ENCODE measurements around the gene KCTD13.
"Not testable (repeated sequence)": the region's sequence is repeated elsewhere in the genome, so short reads cannot be mapped to it uniquely, and the experiment has no call there.

Gene KCTD13

DNA sequence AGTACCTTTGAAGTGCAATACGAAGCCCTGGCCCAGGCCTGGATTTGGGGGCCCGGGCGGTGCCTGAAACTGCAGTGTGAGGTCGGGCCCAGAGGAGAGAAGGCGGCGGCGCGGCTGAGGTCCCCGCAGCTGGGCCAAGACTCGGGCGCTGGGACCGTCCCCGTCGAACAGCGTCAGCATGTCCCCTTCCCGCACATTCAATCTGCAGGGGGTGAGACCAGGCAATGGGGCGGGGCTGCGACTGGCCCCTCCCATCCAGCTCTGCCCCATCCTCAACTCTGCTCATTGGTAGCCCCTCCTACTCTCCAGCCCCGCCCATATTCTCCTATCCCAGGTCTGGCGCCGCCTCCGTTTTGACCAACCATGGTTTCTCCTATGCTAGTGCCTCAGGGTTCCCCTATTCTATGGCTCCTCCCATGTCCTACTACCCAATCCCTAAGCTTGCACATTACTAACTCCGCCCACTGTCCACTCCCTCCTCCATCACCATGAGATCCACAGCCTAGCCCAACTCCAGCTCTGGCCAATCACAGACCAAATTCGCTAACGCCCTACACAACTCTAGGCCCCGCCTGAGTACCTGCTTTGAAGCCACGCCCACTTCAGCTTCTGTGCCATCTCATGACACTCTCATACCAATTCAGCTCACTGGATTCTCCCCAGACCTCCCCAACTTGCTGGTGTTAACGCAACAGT lies 48.6 kb downstream of the KCTD13 start:
- DNase-seq (ENCODE audit: low read depth), result no peak

DNA sequence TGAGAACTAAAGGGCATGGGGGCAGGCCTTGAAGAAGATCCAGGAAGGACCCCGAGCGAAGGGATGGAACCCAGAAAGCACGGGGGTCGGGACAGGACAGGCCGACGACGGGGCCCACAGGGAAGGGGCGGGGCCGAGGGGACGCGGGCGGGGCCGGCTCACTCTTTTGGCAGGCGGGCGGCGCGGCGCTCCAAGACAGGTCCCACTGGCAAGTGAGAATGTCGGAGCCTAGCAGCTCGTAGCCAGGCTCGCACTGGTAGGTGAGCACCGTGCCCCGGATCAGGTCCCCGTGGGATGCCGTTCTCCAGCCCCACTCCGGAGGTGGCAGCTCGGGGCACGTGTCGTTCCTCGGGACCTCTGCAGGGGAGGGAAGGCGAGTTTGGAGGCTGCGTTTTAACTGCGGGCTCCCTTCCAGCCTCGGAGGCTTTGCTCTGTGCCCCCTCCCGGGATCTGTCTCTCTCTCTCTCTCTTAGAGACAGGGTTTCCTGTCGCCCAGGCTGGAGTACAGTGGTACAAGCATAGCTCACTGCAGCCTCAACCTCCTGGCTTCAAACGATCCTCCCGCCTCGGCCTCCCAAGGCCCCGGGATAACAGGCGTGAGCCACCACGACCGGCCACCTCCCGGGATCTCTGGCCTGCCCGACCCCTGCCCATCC lies 49.3 kb downstream of the KCTD13 start:
- DNase-seq (ENCODE audit: low read depth), result peak; percentile 22

DNA sequence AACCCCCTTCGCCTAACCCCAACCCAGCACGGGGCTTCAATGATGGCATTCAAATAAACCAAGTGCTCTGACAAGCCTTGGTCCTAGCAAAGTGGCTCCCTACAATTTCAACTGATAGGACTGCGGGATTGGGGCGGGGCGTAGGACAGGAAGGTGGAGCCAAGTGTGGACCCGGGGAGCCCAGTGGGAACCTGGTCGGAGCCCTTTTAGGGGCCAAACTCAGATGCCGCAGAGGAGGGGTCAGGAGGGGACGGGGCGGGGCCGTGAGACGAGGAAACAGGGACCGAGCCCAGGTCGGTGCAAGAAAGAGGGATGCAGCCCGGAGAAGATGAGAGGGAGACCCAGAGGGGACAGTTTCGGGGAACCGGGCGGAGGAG lies 49.8 kb downstream of the KCTD13 start:
- DNase-seq (ENCODE audit: low read depth), result no peak

DNA sequence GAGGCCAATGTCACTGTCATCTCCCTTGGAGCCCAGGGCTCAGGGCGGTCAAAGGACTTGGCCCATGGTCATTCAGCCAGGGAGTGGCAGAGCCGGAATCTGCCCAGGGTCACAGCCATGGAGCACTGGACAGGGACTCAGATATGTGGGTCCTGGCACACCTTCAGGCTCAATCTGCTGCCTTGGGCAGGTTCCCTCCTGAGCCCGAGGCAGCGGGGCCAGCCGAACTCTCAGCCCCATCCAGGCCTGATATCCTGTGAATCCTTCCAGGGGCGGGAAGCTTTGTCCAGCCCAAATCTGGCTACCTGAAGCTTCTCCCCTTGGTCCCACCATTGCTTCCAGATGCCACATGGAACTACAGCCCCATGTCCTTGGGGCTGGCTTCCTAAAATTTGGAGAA lies 50.8 kb downstream of the KCTD13 start:
- no peak for DNase-seq (ENCODE audit: low read depth)

DNA sequence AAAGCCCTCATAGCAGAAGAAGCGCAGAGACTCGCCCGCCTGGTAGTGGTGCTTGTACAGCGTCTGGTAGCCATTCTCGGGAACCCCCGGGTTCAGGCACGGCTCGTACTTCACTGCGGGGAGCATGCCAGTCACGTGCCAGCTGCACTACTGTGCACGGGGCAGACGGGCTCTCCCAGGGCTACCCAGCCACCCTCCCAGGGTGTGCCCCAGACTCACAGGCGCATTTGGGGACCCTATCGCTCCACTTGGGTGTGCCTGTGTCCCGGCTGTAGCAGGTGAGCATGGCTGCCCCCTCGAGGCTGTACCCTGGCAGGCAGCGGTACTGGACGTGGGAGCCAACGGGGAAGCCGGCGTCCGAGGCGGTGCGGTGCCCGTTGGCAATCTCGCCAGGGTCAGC lies 52.7 kb downstream of the KCTD13 start:
- no peak for DNase-seq (ENCODE audit: low read depth)

DNA sequence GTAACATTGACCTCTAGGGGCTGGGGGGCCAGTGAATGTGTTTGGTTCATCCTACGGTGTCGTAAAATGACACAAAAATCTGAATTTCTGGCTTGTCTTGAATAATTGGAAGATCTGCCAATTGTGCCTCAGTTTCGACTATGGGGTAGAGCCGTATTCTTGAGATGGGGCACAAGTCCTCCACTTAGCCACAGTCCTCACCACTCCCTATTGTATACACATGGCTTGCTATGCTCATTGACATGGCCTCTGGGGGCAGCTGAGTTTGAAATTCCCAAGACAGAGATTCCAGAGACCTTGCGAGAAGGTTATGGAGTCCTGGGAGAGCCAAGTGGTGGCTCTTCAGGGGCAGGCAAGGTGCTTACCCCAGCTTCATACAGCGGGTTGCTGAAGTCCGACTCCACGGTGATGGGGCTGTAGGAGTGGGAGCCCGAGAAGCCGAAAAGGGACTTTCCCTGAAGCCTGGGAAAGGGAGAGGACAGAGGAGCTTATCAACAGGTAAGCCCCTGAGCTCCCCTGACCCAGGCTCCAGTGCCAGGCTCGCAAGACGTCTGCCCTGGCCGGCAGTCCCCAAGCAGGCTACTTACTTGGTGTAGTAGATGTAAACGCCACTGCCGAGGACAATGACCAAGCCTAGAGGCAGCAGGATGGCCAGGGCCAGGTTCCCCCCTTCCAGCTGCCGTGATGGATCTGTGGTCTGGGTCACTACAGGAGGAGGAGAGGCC lies 54.0 kb downstream of the KCTD13 start:
- DNase-seq (ENCODE audit: low read depth), result no peak

DNA sequence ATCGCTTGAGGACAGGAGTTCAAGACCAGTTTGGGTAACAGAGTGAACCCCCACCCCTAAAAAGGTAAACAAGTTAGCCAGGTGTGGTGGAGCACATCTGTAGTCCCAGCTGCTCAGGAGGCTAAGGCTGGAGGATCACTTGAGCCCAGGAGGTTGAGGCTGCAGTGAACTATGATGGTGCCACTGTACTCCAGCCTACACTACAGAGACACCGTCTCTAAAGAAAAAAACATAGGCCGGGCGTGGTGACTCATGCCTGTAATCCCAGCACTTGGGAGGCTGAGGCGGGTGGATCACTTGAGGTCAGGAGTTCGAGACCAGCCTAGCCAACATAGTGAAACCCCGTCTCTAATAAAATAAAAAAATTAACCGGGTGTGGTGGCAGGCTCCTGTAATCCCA lies 57.0 kb downstream of the KCTD13 start:
- not testable (repeated sequence) for DNase-seq (ENCODE audit: low read depth)

DNA sequence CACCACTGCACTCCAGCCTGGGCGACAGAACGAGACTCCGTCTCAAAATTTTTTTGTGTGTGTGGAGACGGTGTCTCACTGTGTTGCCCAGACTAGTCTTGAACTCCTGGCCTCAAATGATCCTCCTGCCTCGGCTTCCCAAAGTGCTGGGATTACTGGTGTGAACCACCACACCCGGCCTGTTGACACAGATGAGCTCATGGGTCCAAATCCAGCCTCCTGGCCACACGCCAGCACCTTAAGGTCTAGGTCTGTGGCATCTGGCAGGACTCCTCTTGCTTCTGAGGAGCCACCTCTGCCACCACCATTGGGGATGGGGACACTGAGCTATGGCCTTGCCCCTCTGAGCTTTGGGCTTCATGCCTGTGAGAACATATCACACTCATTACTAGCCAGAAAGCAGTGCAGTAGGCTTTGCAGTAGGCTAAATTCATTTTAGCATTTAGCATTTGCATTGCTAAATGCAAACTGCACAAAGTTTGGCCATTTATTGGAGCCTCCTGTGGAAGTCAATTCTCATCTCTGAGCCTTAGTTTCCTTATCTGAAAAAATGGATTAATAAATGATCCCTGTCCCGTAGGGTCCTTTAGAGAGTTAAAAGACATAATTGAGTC lies 57.5 kb downstream of the KCTD13 start:
- DNase-seq (ENCODE audit: low read depth), result no peak

DNA sequence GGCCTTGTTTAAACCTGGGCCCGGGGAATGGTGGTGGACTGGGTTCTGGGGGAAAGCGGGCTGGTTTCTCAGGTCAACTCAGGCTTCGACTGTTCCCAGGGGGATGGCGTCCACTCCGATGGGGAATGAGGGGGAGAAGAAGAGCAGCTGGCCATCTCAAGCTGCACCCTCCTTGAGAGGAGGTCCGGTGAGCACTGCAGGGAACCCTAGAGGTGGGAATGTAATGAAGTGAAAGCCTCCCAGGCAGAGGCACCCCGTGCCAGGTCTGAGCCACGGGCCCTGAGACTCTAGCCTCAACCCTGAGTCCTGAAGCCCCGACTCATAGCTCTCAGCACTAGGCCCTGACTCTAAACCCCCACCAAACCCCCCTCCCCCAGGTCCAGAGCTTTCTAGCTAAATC lies 61.8 kb downstream of the KCTD13 start:
- DNase-seq (ENCODE audit: low read depth), result no peak

DNA sequence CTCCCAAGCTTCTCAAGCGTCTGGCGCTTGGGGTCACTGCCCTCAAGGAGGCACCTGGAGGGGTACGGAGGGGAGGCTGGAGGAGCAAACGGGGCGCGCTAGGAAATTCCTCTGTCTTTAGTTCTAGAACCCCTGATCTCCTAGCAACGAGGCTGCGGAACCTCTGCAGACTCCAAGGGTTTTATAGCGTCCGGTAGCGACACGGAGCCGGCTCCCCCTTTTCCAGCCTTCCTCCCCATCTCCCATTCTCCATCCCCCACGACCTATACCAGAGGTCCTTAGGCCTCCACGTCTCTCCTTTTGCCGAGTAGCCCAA lies 62.4 kb downstream of the KCTD13 start:
- no peak for DNase-seq (ENCODE audit: low read depth)

DNA sequence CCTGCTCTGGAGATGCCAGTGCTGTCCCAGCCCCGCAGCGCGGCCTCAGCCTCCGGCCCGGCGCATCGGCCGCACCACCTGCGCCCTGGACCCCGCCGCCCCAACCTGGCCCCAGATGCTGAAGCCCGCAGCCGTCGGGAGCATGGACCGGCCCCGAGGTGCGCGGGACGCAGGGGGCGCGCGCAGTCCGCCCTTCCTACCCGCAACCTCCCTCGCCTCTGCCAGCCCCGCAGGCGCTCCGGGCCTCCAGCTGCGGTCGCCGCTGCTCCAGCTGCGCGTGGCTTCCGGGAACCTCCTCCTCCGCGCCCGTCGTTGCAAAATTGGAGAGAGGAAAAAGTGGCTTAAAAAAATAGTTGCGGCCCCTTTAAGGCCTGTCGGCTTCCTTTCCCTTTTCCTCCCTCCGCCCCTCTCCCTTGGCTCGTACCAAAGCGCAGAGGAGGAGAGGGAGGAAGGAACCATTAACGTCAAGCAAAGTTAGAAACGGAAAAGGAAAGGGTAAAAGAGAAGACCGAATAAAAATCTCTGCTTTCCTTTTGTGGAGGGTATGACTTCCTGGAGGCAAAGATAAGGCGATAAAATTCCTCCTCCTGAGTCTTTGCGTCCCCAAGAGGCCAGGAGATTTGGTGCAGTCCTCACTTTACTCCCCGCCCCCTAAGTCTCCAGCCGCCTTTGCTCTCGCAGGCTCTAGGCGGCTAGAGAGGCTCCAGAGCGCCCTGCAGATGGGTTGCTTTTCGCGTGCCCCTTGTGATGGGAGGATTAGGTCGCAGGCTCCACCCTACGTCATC lies 63.0 kb downstream of the KCTD13 start, which contains the start of gene CDIPT:
Gene CDIPT, minus strand, starts transcription at position 343 of the 785 bp plus-strand sequence. CDS start 369 bp downstream, outside the sequence.
- peak; percentile 88 for DNase-seq (ENCODE audit: low read depth)

DNA sequence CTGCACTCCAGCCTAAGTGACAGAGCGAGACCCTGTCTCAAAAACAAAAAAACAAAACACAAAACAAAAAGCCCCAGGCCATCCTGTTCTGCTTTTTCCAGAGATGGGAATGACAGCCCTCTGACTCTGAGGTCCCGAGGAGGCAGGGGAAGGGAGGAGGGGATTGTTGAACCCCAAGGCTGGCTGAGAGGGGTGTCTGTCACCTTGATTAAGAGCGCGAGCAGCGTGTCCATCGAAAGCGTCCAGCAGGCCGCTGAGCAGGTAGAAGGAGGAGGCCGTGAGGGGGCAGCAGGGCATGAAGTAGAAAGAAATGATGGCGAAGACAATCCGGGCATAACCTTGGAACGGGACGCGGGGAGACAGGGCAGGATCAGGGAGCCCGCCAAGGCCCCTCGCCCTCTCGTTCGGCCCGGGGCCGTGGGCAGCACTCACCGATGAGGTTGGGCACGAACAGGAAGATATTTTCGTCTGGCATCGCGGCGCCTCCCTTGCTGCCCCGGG lies 63.6 kb downstream of the KCTD13 start:
- DNase-seq (ENCODE audit: low read depth), result no peak

DNA sequence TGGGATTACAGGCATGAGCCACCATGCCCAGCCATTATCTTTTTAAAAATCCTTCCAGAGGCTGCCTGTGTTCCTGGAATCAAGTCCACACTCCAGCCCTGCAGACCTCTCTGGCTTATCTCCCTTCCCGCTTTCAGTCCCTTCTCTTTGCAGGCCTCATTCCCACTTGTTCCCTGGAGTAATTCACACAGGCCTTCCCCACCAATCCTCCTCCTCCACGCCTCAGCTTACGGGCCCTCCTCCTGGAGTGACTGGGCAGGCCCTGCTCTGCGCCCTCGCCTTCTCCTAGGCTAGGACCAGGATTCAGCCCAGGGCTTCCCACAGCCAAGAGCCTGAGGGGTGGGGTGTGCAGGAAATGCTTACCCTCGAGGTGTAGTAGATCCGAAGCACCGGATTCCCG lies 65.8 kb downstream of the KCTD13 start:
- DNase-seq (ENCODE audit: low read depth), result no peak

DNA sequence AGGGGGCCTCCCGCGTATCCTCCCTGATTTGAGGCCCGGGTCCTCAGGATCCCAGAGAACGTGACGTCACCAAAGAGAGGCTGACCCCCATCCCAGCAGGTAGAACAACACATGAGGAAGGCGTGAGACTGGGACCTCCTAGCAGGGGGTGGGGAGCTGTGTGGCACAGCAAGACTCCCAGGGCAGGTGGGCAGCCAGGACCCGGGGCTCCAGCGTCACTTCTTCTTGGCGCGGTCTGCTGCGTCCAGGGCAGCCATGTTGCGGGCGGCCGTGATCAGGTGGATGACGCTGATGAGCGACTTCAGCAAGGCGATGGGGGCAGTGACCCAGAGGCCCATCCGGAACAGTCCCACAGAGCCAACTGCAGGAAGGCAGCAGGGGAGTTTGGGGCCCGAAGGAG lies 67.1 kb downstream of the KCTD13 start:
- no peak for DNase-seq (ENCODE audit: low read depth)

DNA sequence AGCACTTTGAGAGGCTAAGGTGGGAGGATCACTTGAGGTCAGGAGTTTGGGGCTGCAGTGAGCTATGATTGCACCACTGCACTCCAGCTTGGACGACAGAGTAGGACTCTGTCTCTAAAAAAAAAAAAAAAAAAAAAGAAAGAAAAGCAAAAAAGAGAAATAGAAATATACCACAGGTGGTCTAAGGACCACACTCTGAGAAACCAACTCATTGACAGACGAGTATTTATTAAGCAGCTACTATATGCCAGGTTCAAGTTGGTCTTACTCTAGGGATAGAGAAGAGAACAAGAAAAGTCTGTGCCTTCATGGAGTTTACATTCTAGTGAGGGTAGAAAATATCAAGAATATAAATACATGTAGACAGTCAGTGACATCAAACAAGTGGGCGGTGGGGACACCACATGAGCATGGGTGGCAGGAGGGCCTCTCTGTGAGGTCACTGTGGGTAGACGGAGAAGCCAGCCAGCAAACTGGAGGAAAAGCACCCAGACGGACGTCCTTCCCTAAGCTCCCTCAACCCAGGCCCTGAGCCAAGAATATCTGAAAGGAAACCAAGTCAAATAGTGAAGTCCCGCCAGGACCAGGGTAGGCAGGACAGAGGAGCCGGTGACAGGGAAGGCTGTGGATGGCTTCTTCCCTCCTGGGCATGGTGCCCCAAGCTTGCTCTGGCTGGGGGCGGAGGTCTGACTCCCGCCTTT lies 67.7 kb downstream of the KCTD13 start:
- no peak for DNase-seq (ENCODE audit: low read depth)

DNA sequence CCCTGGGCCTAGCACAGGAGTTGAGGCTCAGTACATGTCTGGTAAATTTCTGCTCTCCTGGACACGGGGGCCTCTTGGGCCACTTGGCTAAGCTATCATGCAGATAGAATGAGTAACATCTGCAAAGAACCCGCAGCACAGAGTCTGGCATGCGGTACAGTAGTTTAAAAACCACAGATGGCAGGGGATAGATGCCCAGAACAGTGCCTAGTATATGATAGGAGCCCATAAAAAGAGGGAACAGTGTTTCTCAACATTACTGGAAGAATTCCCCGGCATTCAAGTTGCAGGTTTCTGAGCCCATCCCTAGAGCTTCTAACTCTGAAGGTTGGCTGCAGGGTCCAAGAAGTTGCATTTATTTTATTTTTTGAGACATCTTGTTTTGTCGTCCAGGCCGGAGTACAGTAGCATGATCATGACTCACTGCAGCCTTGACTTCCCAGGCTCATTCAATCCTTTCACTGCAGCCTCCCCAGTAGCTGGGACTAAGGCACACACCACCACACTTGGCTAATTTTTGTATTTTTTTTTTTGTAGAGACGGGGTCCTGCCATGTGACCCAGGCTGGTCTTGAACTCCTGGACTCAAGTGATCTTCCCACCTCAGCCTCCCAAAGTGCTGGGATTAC lies 68.8 kb downstream of the KCTD13 start:
- DNase-seq (ENCODE audit: low read depth), result no peak
